Activated T-helper 9 cell treated with anti-CD3 and anti-CD28 coated beads, Interleukin-2, amount 50 U/mL, for 16 hours (primary cell): ENCODE measurements around the gene CSTF2T.
"Not testable (repeated sequence)": the region's sequence is repeated elsewhere in the genome, so short reads cannot be mapped to it uniquely, and the experiment has no call there.

Source experiments
- DNase-seq: peaks from one replicate; pipeline ENCODE4 v3.0.0-alpha.2; 2020; ENCODE audit warnings: low read depth

Gene CSTF2T

GRCh38 chr10:51696251-51696650, 3.1 kb downstream of the CSTF2T start:
- DNase-seq, result no peak

DNA sequence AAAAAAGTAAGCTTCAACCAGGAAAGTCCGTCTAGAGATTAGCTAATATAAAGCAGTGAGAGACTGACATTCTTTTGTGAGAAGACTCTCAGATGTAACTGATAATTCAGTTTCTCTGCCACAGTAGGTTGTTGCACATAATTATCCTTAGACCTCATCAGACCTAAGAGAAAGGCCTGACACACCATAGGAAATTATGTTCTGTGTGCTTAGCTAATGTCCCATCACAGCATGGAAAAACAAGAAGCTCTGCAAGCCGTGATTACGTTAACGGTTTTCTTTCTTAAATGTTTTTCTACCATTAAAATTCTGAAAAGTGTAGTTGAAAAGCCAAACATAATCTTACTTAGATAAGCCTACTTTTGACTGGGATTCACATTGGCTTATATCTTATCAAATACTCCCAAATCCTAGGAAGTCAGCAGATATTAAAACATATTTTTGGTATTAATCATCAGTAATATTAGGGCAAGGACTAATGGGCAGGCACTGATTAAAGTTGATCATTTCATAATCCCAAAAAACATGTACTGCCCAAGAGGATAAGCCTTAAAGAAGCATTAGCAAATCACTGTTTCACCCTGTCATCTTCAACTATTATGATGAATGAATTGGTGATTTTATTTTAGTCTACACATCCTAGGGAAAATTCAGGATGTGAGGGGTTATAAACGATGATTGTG, 5.2 kb downstream of the CSTF2T start:
- no peak for DNase-seq

DNA sequence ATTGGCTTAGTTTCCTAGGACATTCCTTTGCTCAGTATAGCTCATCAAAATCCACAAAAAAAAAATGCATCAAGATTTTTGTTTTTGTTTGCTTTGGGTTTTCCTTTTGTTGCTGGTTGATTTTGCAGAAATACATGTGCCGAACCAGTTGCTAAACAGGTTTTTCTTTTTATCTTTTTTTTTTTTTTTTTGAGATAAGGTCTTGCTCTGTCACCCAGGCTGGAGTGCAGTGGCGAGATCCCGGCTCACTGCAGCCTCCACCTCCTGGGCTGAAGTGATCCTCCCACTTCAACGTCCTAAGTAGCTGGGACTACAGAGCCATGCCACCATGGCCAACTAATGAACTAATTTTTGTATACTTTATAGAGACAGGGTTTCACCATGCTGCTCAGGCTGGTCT, 8.3 kb downstream of the CSTF2T start:
- no peak for DNase-seq

DNA sequence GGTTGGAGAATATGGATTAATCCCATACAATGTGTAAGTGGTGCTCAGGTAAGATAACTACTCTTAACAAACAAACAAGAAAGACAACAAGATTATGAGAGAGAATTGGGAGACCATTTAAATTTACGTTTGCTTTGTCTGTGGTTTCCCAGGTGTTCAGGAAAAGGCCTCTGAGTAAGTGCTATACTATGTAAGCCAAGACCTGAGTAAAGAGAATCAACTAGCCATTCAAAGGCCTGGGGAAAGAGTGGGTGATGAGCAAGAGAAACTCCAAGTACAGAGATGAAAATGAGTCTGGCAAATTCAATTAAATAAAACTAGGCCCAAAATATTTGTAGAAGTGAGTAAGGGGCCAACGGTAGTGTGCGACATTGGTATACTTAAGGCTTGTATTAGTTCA, 9.9 kb downstream of the CSTF2T start:
- no peak for DNase-seq

- not testable (repeated sequence) for DNase-seq
Observed at GRCh38 chr10:51688826-51689225, 10.6 kb downstream of the CSTF2T start.

- DNase-seq, result no peak
Observed at GRCh38 chr10:51687296-51687695, 12.1 kb downstream of the CSTF2T start.

DNA sequence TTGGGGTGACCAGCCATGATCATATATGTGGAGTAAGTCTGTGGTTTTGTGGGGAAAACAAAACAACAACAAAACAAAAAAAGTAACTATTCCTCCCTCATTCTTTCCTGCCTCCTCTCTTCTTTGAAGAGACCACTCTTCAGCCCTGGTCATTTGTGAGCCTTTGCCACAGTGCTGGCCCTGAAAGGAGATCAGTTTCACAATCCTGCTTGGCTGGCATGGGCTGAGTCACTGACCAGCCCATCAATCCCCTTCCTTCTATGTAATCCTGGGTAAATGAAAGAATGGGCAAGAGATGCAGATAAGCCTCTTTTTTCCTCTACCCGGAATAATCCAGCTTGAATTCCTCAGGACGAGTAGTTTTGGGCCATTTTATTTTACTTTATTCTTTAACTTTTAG, 13.6 kb downstream of the CSTF2T start:
- no peak for DNase-seq

GRCh38 chr10:51683031-51683691, 16.2 kb downstream of the CSTF2T start:
- no peak for DNase-seq

- no peak for DNase-seq
Observed at GRCh38 chr10:51679841-51680240, 19.6 kb downstream of the CSTF2T start.

DNA sequence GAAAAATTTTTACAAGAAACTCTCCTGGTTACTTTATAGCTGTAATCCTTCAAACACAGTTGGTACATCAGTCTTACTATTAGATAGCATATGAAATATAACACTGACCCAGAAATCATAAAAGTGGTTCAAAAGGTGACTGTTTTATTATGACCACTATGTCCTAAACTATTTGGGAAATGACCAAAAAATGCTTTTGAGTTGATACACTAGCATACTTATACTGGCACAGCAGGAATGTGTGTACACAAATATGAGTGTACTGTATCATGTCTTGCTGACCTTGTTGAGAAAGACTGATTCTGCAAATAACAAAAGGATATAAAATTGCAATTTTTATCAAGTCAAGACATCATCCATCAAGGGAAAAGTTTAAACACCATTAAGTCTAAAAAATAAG, 24.3 kb downstream of the CSTF2T start:
- no peak for DNase-seq

DNA sequence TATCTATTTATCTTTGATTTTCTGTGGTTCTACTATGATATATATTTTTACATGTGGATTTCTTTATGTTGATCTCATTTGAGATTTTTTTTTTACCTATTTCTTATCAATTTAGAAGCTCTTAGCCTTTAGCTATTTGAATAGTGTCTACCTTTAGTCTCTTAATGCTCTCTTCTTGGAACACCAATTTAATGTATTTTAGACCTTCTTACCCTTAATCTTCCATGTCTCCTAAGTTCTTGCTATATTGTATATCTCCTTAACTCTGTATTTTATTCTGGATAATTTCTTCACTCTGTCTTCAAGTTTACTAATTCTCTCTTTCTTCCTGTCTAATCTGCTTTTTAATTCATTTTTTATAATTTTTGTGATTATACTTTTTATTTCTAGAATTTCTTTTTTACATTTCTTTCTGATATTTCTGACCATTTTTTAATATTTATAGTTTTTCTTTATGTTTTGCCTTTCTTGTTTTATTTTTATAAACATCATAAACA, 27.3 kb downstream of the CSTF2T start:
- DNase-seq, result no peak

DNA sequence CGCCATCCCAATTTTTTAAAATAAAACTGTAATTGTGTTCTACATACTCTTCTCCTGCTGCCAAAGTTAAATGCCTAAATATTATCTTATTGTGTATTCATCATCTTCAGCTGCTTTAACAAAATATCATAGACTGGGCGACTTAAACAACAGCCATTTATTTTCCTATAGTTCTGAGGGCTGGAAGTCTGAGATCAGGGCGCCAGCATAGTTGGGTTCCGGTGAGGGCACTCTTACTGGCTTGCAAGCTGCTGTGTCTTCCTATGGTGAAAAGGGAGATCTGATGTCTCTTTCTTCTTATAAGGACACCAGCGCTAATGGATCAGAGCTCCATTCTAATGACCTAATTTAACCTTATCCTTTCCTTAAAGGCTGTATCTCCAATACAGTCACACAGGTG, 30.4 kb downstream of the CSTF2T start:
- no peak for DNase-seq

DNA sequence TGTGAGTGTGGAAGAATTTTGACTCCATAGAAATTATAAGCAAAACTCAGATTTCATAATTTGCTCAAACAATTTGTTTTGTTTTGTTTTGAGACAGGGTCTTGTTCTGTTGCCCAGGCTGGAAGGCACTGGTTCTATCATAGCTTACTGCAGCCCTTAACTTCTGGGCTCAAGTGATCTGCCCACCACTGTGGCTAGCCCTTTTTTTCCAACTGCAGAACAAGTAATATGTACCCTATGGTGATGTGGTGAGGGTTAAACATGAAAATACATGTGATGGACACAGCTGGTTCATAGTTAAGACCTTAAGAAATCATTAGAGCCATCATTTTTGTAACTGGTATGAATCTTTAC, 31.1 kb downstream of the CSTF2T start:
- DNase-seq, result no peak

DNA sequence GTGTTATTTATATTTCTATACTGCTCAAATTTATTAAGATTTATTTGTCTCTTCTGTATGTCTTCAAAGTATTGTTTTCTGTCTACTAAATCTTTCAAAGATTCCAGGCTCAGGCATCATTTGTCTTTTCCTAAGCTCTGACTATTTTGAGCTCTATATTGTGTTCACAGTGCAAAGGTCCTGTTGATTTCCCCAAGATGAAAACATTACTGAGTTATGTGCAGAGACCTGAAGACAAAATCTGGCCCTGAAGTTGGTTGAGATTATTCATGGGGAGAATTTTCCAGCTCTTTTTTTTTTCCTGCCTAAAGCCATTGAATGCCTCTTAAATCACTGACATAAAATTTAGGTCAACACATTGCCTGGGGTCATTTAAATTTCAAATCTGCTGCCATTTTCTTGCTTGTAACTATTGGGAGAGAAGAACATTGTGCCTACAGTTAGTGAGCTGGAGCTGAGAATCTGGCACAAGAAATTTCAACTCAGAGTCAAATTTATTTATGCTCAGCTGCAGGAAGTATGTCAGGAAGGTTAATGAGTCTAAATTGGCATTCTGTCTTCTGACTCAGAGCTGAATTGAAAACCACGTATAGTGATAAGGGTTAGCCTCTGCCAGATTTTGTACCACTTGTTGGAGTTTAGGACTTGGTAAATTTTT, 31.6 kb downstream of the CSTF2T start:
- DNase-seq, result no peak

DNA sequence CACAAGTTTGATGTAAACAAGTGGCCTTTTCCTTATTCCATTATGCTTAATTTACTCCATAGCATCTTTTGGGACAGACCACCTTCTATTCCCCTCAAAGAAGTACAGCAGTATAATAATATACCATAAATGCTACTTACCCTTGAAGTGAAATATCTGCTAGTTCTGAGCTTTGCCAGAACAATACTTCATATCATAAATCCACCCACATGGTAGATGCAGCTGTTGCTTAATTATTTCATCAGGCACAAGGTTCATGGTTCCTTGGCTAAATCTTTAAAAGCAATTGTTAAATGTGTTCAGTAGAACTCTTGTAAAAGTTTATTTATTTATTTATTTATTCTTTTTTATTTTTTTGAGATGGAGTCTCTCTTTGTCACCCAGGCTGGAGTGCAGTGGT, 32.9 kb downstream of the CSTF2T start:
- DNase-seq, result no peak

- DNase-seq, result no peak
Observed at GRCh38 chr10:51663086-51663485, 36.3 kb downstream of the CSTF2T start.

- no peak for DNase-seq
Observed at GRCh38 chr10:51659344-51659743, 40.1 kb downstream of the CSTF2T start.

DNA sequence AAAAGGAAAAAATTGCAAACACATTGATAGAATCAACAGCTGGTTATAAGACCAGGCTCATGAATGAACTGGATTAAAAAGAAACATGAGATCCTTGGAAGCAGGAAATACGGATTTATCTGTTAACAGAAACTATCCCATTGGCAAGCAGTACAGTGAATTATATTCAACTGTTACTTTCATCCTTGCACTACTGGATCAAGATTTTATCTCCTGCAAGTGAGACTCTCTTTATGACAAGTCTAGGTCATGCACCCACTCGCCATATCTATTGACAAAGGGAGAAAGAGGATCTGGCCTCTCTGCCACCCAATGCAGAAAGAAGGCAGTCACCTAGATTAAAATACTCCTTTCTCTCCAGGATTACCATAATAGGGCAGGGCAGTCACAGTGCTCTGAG, 41.4 kb downstream of the CSTF2T start:
- DNase-seq, result no peak

DNA sequence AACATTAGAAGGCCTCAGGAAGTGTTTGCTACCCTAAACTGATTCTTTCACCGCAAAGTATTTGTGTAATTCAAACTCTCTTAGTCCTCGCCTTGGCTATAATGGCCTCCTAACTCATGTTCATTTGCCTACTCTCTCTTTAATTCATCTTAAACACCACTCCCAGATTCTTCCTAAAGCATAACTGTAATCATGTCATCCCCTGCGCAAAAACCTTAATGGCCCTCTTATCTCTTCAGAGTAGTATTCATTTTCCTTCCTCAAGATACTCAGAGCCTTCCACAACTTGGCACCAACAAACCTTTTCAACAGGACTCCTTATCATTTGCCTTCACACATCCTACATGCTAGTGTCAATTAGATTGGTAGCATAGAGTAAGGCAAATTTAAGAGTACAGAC, 42.9 kb downstream of the CSTF2T start:
- DNase-seq, result no peak

DNA sequence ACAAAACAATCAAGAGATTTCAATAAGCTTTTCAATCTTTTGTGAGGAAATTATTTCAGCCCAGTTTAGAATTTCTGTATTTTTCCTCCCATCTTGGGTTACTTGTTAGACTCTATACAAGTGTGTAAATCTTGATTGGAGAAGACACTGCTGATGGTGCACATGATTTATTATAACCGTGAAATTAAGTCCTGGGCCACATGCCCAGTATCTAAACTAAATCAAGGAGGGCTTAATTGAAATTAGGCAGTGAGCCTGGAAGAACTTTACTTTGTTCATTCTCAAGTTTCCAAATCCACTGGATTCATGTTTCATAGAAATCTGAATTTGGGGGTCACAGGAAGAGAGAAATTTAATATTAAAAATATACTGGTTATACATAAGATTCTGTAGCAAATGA, 44.5 kb downstream of the CSTF2T start:
- DNase-seq, result no peak

DNA sequence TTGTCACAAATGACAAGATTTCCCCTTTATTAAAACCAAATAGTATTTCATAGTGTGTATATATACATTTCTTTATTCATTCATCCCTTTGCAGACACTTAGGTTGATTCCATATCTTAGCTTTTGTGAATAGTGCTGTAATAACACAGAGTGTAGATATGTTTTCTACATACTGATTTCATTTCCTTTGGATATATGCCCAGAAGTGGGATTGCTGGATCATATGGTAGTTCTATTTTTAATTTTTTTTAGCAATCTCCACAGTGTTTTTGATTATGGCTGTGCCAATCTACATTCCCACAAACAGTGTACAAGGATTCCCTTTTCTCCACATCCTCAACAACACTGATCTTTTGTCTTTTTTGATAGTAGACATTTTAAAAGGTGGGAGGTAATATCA, 46.4 kb downstream of the CSTF2T start:
- no peak for DNase-seq

GRCh38 chr10:51651063-51651462, 48.3 kb downstream of the CSTF2T start:
- no peak for DNase-seq

DNA sequence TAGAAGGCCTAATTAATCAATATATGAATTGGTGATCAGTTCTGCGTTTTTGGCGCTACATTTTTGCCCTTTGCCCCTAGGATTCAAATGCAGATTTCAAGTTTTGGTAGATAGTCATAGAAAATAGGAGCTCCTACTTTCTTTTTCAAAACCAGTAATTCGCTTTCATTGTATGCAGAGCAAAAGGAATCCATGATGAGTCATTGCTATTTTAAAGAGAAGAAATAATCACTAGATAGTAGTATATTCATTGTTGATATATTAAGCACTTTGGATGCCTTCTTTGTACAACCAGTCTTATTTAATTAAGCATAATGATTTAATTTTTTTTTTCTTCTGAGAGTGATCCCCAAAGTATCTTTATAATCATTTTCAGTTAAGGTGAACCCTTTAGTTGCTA, 50.3 kb downstream of the CSTF2T start:
- no peak for DNase-seq
